ENCODE results near the gene SLC10A3.
"Not testable (repeated sequence)": the region's sequence is repeated elsewhere in the genome, so short reads cannot be mapped to it uniquely, and the experiment has no call there.

Gene SLC10A3

GRCh38 chrX:154515966-154516655, 25.7 kb upstream of the SLC10A3 start, which contains the start of gene FAM3A:
FAM3A (minus strand) TSS chrX:154516232; CDS start chrX:154515772, 460 bp downstream.
- peak within 1 kb of the TSS; percentile 83 for H3K27ac Mint-ChIP-seq
- ATAC-seq: peak; percentile 98
- H3K9me3 Mint-ChIP-seq: no peaks in the 10 kb centered on the region
- H3K27me3 Mint-ChIP-seq: no peaks in the 10 kb centered on the region
- peaks cover 23% of the 10 kb centered on the region for H3K4me1 Mint-ChIP-seq
- H3K36me3 Mint-ChIP-seq: peaks cover 12% of the 10 kb centered on the region
- H3K4me3 Mint-ChIP-seq: peak within 1 kb of the TSS; percentile 82

- Mint-ChIP-seq H3K27ac (peak overlapping the region; percentile 83), H3K4me1 (peaks cover 23% of the 10 kb centered on the region), H3K27me3 (no peaks in the 10 kb centered on the region), H3K4me3 (peak overlapping the region; percentile 82), H3K36me3 (peaks cover 18% of the 10 kb centered on the region), H3K9me3 (no peaks in the 10 kb centered on the region)
- peak; percentile 44 for ATAC-seq
Observed at GRCh38 chrX:154515090-154515965, 24.9 kb upstream of the SLC10A3 start.

- peaks cover 28% of the 10 kb centered on the region for H3K4me1 Mint-ChIP-seq
- peaks cover 32% of the 10 kb centered on the region for H3K36me3 Mint-ChIP-seq
- peak overlapping the region; percentile 62 for H3K27ac Mint-ChIP-seq
- ATAC-seq: no peak
- no peaks in the 10 kb centered on the region for H3K9me3 Mint-ChIP-seq
- H3K4me3 Mint-ChIP-seq: peak overlapping the region; percentile 42
- no peaks in the 10 kb centered on the region for H3K27me3 Mint-ChIP-seq
Observed at GRCh38 chrX:154513716-154514115, 23.3 kb upstream of the SLC10A3 start.

GRCh38 chrX:154512879-154513553, 22.6 kb upstream of the SLC10A3 start:
- ATAC-seq: no peak

GRCh38 chrX:154511761-154512160, 21.3 kb upstream of the SLC10A3 start:
- H3K36me3 Mint-ChIP-seq: peaks cover 38% of the 10 kb centered on the region
- no peak for ATAC-seq
- H3K27ac Mint-ChIP-seq: no peak overlapping the region
- peaks cover 29% of the 10 kb centered on the region for H3K4me1 Mint-ChIP-seq
- no peaks in the 10 kb centered on the region for H3K9me3 Mint-ChIP-seq
- no peaks in the 10 kb centered on the region for H3K27me3 Mint-ChIP-seq
- no peak overlapping the region for H3K4me3 Mint-ChIP-seq

More at GRCh38 chrX:154512879-154513553, 22.6 kb upstream of the SLC10A3 start:
- no peak overlapping the region for H3K4me3 Mint-ChIP-seq
- no peaks in the 10 kb centered on the region for H3K9me3 Mint-ChIP-seq
- peaks cover 36% of the 10 kb centered on the region for H3K36me3 Mint-ChIP-seq
- H3K27ac Mint-ChIP-seq: no peak overlapping the region
- H3K27me3 Mint-ChIP-seq: no peaks in the 10 kb centered on the region
- H3K4me1 Mint-ChIP-seq: peaks cover 30% of the 10 kb centered on the region

- Mint-ChIP-seq H3K27ac (no peak overlapping the region), H3K36me3 (peaks cover 51% of the 10 kb centered on the region), H3K27me3 (no peaks in the 10 kb centered on the region), H3K4me1 (peaks cover 16% of the 10 kb centered on the region), H3K9me3 (no peaks in the 10 kb centered on the region), H3K4me3 (no peak overlapping the region)
- no peak for ATAC-seq
Observed at GRCh38 chrX:154509455-154509854, 19.0 kb upstream of the SLC10A3 start.

- Mint-ChIP-seq H3K27me3 (no peaks in the 10 kb centered on the region), H3K4me3 (no peak overlapping the region), H3K36me3 (peaks cover 44% of the 10 kb centered on the region), H3K9me3 (no peaks in the 10 kb centered on the region), H3K4me1 (peaks cover 8% of the 10 kb centered on the region), H3K27ac (peak overlapping the region; percentile 6)
- ATAC-seq: no peak
Observed at GRCh38 chrX:154508384-154508745, 17.9 kb upstream of the SLC10A3 start.

GRCh38 chrX:154507673-154508383, 17.4 kb upstream of the SLC10A3 start:
- no peaks in the 10 kb centered on the region for H3K9me3 Mint-ChIP-seq
- H3K4me1 Mint-ChIP-seq: peaks cover 7% of the 10 kb centered on the region
- no peak for ATAC-seq

GRCh38 chrX:154506483-154507332, 16.3 kb upstream of the SLC10A3 start:
- no peaks in the 10 kb centered on the region for H3K27me3 Mint-ChIP-seq
- H3K4me1 Mint-ChIP-seq: peaks cover 7% of the 10 kb centered on the region
- no peaks in the 10 kb centered on the region for H3K9me3 Mint-ChIP-seq
- peaks cover 44% of the 10 kb centered on the region for H3K36me3 Mint-ChIP-seq
- no peak overlapping the region for H3K4me3 Mint-ChIP-seq
- ATAC-seq: no peak
- H3K27ac Mint-ChIP-seq: no peak overlapping the region

More at GRCh38 chrX:154507673-154508383, 17.4 kb upstream of the SLC10A3 start:
- Mint-ChIP-seq H3K4me3 (no peak overlapping the region), H3K36me3 (peaks cover 44% of the 10 kb centered on the region), H3K27ac (no peak overlapping the region), H3K27me3 (no peaks in the 10 kb centered on the region)

- peaks cover 7% of the 10 kb centered on the region for H3K4me1 Mint-ChIP-seq
- no peaks in the 10 kb centered on the region for H3K9me3 Mint-ChIP-seq
- no peak overlapping the region for H3K27ac Mint-ChIP-seq
- ATAC-seq: no peak
- no peak overlapping the region for H3K4me3 Mint-ChIP-seq
- H3K36me3 Mint-ChIP-seq: peaks cover 40% of the 10 kb centered on the region
- H3K27me3 Mint-ChIP-seq: no peaks in the 10 kb centered on the region
Observed at GRCh38 chrX:154505734-154506133, 15.3 kb upstream of the SLC10A3 start.

GRCh38 chrX:154502989-154503388, 12.6 kb upstream of the SLC10A3 start:
- H3K36me3 Mint-ChIP-seq: peaks cover 20% of the 10 kb centered on the region
- no peaks in the 10 kb centered on the region for H3K4me1 Mint-ChIP-seq
- no peak overlapping the region for H3K27ac Mint-ChIP-seq
- no peak for ATAC-seq
- H3K9me3 Mint-ChIP-seq: no peaks in the 10 kb centered on the region
- H3K27me3 Mint-ChIP-seq: no peaks in the 10 kb centered on the region
- no peak overlapping the region for H3K4me3 Mint-ChIP-seq

- Mint-ChIP-seq H3K36me3 (peaks cover 20% of the 10 kb centered on the region), H3K9me3 (no peaks in the 10 kb centered on the region)
- no peak for ATAC-seq
Observed at GRCh38 chrX:154502098-154502497, 11.7 kb upstream of the SLC10A3 start.

GRCh38 chrX:154501423-154501822, 11.0 kb upstream of the SLC10A3 start:
- not testable (repeated sequence) for H3K27me3 Mint-ChIP-seq, H3K27ac Mint-ChIP-seq, H3K9me3 Mint-ChIP-seq, H3K4me3 Mint-ChIP-seq, H3K4me1 Mint-ChIP-seq, ATAC-seq
- H3K36me3 Mint-ChIP-seq: peaks cover 15% of the 10 kb centered on the region

More at GRCh38 chrX:154502098-154502497, 11.7 kb upstream of the SLC10A3 start:
- H3K27ac Mint-ChIP-seq: no peak overlapping the region
- no peaks in the 10 kb centered on the region for H3K4me1 Mint-ChIP-seq
- no peaks in the 10 kb centered on the region for H3K27me3 Mint-ChIP-seq
- no peak overlapping the region for H3K4me3 Mint-ChIP-seq

- ATAC-seq: peak; percentile 20
- not testable (repeated sequence) for H3K9me3 Mint-ChIP-seq
Observed at GRCh38 chrX:154496591-154497137, 6.2 kb upstream of the SLC10A3 start.

More at GRCh38 chrX:154496591-154497137, 6.2 kb upstream of the SLC10A3 start:
- not testable (repeated sequence) for H3K4me3 Mint-ChIP-seq, H3K4me1 Mint-ChIP-seq, H3K36me3 Mint-ChIP-seq, H3K27me3 Mint-ChIP-seq
- H3K27ac Mint-ChIP-seq: peak overlapping the region; percentile 87
